A549 (cell line): ENCODE data around the gene ADTRP. TPM values are rescaled to one million over a fixed set of nuclear protein-coding genes. Genes with fewer than 3 reads are reported as not detected.

Source experiments
- ATOH8 ChIP-seq: fragments of 250-450 bp; sonication (Bioruptor Pico); IDR thresholded peaks from 2 replicates; pipeline ENCODE4 v1.5.0; 2020; ENCODE audit warnings: low read depth, mild to moderate bottlenecking, moderate library complexity
- BHLHE40 ChIP-seq: IDR thresholded peaks from 2 replicates; pipeline ENCODE4 v1.6.1; 2012; ENCODE audit warnings: low read depth, low read length, inconsistent platforms
- CEBPB ChIP-seq, 2 experiments: fragments of >200 bp in 1 of 2; sonication (Bioruptor Twin) in 1 of 2; formaldehyde crosslinking in 1 of 2; IDR thresholded peaks; 2 replicates each; pipeline ENCODE4 v1.6.1; 2012 to 2016
- E2F6 ChIP-seq: IDR thresholded peaks from 2 replicates; pipeline ENCODE4 v1.6.1; 2012; ENCODE audit warnings: low read depth, borderline replicate concordance
- EHF ChIP-seq: fragments of 250-450 bp; sonication (Bioruptor Pico); IDR thresholded peaks from 2 replicates; pipeline ENCODE4 v1.5.0; 2020; ENCODE audit warnings: mild to moderate bottlenecking
- EHMT2 ChIP-seq: fragments of 200-600 bp; sonication (generic); IDR thresholded peaks from 2 replicates; pipeline ENCODE4 v1.6.1; 2016; ENCODE audit warnings: antibody characterized with exemption, low read depth, mild to moderate bottlenecking, moderate library complexity
- EP300 ChIP-seq, 2 experiments: fragments of >200 bp; sonication (Bioruptor Twin); formaldehyde crosslinking; IDR thresholded peaks; 2 replicates in 1 of 2; 3 replicates in 1 of 2; pipeline ENCODE4 v1.6.1; 2016 to 2017
- HMGXB4 ChIP-seq: fragments of 250-450 bp; sonication (Bioruptor Pico); IDR thresholded peaks from 2 replicates; pipeline ENCODE4 v1.5.0; 2021; ENCODE audit warnings: mild to moderate bottlenecking, moderate library complexity, borderline replicate concordance
- HOXB5 ChIP-seq: fragments of 250-450 bp; sonication (Bioruptor Pico); IDR thresholded peaks from 2 replicates; pipeline ENCODE4 v1.5.0; 2020; ENCODE audit warnings: mild to moderate bottlenecking, moderate library complexity
- KDM5A ChIP-seq: fragments of 200-600 bp; sonication (generic); IDR thresholded peaks from 2 replicates; pipeline ENCODE4 v1.6.1; 2016; ENCODE audit warnings: antibody characterized with exemption, mild to moderate bottlenecking
- MAX ChIP-seq: IDR thresholded peaks from 2 replicates; pipeline ENCODE4 v1.6.1; 2012
- MAZ ChIP-seq: fragments of 150-350 bp; IDR thresholded peaks from 2 replicates; pipeline ENCODE4 v1.6.1; 2014; ENCODE audit warnings: antibody characterized with exemption, low read depth, low read length, borderline replicate concordance
- MYC ChIP-seq: IDR thresholded peaks from 2 replicates; pipeline ENCODE4 v1.6.1; 2012; ENCODE audit warnings: mild to moderate bottlenecking, inconsistent platforms, low read length, improper control_type of control experiment, borderline replicate concordance
- NFE2L2 ChIP-seq: fragments of 150-350 bp; conservative IDR thresholded peaks from 2 replicates; pipeline ENCODE4 v1.6.1; 2014; ENCODE audit warnings: low read length
- NR3C1 ChIP-seq: fragments of >200 bp; sonication (Bioruptor Twin); formaldehyde crosslinking; IDR thresholded peaks from 3 replicates; pipeline ENCODE4 v1.6.1; 2017
- PBX3 ChIP-seq: IDR thresholded peaks from 2 replicates; pipeline ENCODE4 v1.6.1; 2012
- PHF8 ChIP-seq: fragments of 200-600 bp; sonication (generic); IDR thresholded peaks from 2 replicates; pipeline ENCODE4 v1.6.1; 2016; ENCODE audit warnings: low read depth, mild to moderate bottlenecking, antibody characterized with exemption, moderate library complexity, borderline replicate concordance
- POLR2A ChIP-seq: IDR thresholded peaks from 2 replicates; pipeline ENCODE4 v1.6.1; 2012; ENCODE audit warnings: mild to moderate bottlenecking, low read length
- REST ChIP-seq: fragments of 200-600 bp; sonication (generic); IDR thresholded peaks from 2 replicates; pipeline ENCODE4 v1.6.1; 2016; ENCODE audit warnings: antibody characterized with exemption, mild to moderate bottlenecking, moderate library complexity
- ZC3H11A ChIP-seq: fragments of 450-650 bp; IDR thresholded peaks from 2 replicates; pipeline ENCODE4 v1.6.1; 2014; ENCODE audit warnings: antibody characterized with exemption, mild to moderate bottlenecking
- polyA plus RNA-seq, 4 experiments: library from polyadenylated mRNA; depleted of rRNA in 3 of 4; stranded (reverse); fragments of >200 nt; fragmentation: RNase III in 1 of 4; extraction: RNeasy Plus Mini Kit Qiagen cat#74134 plus additional on column Dnase treatment in 1 of 4; gene quantifications; 2 replicates in 3 of 4; 3 replicates in 1 of 4; pipeline ENCODE4 v1.2.3, GENCODE V29; 2011 to 2017

ADTRP gene
- polyA plus RNA-seq, 2 of the 4 experiments (the other 2 are of a cell fraction), result 0.57 to 0.59 TPM

GRCh38 chr6:11770546-11771466, 7.8 kb downstream of the ADTRP start (continued):
- TF ChIP-seq PHF8 (no peak), PBX3 (no peak), HMGXB4 (CRISPR knock-in tag) (no peak), POLR2A (no peak), HOXB5 (CRISPR knock-in tag) (no peak; the same call in 1 of the 2 replicates), NR3C1 (no peak), REST (no peak), NFE2L2 (peak; percentile 56; the same call in 1 of the 2 replicates), EP300 (IDR thresholded peaks at IDR 0.05) (peak; percentile 15 to 46; a peak in 1 of 5 replicates), ZC3H11A (no peak), MYC (no peak), BHLHE40 (no peak), CEBPB (IDR thresholded peaks at IDR 0.05) (peak in 1 of 2 experiments; percentile 64; a peak in 2 of 4 replicates), MAX (peak; percentile 94), KDM5A (no peak), MAZ (no peak), ATOH8 (CRISPR knock-in tag) (no peak; the same call in 1 of the 2 replicates), EHF (peak; percentile 39; the same call in 1 of the 2 replicates), EHMT2 (no peak), E2F6 (peak; percentile 81; the same call in 1 of the 2 replicates)
- TF ChIP-seq, all 56 proteins: peak for 15
